IPS DF 4.7 (cell line): Measurements from ENCODE around the gene PISD.
"Not testable (repeated sequence)": the region's sequence is repeated elsewhere in the genome, so short reads cannot be mapped to it uniquely, and the experiment has no call there.

Source experiments
- DNase-seq: peaks from one replicate; pipeline ENCODE4 v3.0.0-alpha.2; 2013; ENCODE audit warnings: low spot score; ENCODE audit errors: extremely low read depth

The PISD gene

DNA sequence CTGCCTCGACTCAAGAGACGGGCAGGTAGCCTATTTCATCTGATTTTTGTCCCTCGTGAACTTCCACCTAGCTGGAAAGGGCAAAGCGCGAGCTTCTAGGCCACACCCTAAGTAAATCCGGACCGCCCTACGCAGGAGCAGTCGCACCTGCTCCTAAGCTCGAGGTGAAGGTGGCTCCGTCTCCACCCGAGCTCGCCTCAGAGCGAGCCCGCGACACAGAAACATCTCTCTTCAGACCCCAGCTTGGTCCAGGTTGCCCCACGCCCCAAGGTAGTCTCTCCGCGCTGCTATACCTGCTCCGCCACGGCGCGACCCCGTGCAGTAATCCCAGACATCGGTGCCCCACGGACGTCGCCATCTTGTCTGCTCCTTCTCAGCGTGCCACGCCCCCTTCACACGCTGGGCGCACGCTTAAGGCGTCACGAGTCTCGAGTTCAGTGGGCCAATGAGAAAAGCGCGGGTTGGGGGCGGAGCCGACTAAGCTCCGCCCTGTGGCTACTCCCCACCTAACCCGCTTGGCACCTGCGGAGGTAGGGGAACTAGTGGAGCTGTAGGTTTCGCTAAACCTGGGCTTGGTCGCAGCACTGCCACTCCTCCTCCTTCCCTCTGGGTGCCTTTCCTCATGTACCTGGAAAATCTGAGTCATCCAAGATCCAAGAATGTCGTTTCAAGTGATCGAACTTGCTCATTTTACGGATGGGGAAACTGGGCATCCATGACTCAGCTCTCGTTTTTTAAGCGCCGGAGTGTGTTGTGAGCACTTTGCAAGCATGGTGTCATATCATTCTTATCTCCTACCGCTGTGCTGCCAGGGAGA lies at the start of gene PISD:
Gene PISD (minus strand): TSS at position 365 of the 817 bp plus-strand sequence. CDS start 7 bp downstream, at position 358.
- DNase-seq = peak; percentile 82

DNA sequence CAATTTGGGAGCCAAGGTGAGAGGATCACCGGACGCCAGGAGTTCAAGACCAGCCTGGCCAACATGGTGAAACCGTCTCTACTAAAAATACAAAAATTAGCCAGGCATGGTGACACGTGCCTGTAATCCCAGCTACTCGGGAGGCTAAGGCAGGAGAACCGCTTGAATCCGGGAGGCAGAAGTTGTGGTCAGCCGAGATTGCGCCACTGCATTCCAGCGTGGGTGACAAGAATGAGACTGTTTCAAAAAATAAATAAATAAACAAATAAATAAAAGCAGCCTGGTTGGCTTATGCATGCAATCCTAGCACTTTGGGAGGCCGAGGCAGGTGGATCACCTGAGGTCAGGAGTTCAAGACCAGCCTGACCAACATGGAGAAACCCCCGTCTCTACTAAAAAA lies 49.2 kb upstream of the PISD start:
- not testable (repeated sequence) for DNase-seq

DNA sequence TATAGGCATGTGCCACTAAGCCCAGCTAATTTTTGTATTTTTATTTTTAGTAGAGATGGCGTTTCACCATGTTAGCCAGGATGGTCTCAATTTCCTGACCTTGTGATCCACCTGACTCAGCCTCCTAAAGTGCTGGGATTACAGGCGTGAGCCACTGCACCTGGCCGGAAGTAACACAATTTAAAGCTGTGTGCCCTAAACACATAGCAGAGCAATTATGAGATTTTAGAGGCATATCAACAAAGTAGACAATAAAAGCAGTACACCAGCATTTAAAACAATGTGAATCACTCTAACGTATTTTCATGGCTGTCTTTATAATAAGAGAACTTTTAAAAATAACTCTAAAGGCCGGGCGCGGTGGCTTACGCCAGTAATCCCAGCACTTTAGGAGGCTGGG lies 45.5 kb upstream of the PISD start:
- DNase-seq = no peak

DNA sequence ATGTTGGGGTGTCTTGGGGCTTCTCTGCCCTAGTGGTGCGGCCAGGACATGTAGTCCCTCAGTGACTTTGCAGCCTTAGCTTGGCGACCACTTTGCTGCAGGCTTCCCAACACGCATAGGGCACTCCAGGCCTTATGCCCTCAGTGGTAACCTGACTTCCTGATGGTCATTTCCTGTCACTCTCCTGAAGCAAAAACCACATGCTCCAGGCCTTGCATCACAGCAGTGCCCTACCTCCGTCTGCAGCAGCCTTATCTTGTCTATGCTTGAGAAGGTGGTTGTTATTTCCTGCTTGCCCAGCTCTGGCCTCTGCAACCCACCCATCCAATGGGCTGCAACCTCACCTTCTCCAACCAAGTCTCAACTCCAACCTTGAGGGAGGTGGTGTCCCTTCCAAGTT lies 33.4 kb upstream of the PISD start:
- DNase-seq = no peak

DNA sequence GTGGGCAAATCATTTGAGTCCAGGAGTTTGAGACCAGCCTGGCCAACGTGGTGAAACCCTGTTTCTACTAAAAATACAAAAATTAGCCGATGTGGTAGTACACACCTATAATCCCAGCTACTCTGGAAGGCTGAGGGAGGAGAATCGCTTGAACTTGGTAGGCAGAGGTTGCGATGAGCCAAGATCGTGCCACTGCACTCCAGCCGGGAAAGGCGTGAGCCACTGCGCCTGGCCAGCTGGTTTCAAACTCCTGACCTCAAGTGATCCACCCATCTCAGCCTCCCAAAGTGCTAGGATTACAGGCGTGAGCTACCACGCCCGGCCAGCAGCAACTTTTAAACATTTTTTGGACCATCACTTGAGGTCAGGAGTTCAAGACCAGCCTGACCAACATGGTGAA lies 32.0 kb upstream of the PISD start:
- not testable (repeated sequence) for DNase-seq

DNA sequence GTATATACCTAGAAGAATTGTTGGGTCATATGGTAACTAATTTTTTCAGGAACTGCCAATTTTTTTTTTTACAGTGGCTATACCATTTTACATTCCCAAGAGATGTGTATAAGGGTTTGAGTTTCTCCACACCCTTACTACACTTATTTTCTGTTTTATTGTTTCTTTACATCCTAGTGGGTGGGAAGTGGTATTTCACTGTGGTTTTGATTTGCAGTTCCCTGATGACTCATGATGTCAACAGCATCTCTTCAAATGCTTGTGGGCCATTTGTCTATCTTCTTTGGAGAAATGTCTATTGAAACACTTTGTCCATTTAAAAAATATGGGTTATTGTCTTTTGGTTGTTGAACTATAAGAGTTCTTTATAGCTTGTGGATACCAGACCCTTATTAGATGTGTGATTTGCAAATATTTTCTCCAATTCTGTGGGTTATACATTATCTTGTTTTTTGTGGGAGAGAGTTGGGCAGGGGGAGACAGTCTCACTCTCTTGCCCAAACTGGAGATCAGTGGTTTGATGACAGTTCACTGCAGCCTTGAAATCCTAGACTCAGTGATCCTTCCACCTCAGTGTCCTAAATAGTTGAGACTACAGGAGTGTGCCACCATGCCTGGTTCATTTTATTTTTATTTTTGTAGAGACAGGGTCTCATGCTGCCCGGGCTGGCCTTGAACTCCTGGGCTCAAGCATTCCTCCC lies 30.3 kb upstream of the PISD start:
- DNase-seq = no peak

DNA sequence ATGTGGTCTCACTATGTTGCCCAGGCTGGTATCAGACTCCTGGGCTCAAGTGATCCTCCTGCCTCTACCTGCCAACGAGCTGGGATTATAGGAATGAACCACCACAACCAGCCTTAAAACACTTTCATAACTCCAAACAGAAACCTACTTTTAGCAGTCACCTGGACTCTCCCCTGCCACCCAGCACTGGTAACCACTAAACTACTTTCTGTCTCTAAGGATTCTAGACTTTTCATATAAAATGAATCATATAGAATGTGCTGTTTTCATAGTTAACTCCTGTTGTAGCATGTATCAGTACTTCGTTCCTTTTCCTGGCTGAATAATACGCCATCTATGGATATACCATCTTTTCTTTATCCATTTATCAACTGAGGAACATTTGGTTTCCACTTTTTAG lies 29.4 kb upstream of the PISD start:
- no peak for DNase-seq

DNA sequence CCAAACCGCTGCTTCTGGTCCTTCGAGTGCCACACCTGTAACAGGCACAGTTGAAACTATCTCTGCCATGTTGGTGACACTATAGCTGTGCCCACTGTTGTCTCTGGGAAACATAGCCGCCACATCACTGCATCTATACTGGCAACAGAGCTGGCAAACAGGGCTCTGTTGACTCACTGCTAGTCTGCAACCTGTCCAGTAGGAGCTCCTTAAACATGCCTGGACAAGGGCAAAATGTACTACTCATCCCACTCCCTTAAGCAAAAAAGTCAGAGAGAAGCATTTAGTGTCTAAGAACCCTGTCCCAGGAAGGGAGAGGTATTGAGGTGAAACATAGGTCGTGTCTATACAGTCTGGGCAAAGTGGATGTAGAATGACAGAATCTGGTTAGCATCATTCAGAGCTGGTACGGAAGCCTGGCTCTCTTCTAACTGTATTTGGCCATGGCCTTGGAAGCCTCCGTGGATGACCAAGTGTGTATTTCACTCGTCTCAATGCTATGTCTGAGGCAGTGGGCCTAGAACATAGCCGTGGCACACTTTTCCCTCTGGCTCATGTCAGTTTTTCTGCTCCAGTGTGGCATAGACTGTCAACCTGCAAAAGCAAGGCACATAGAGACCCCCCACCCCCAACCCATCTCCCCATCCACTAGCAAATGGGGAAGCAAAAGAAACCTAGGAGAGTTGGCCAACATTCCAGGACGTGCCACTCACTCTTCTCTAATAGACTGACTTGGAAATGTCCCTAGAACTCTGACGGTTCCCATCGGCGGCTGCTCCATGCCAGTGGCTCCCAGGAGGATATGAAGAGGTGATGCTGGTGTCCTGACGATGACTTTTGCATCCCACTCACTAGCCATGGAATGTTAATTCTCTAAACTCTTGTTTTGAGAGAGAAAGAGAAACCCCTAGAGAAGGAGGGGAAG lies 21.4 kb upstream of the PISD start:
- DNase-seq = no peak

DNA sequence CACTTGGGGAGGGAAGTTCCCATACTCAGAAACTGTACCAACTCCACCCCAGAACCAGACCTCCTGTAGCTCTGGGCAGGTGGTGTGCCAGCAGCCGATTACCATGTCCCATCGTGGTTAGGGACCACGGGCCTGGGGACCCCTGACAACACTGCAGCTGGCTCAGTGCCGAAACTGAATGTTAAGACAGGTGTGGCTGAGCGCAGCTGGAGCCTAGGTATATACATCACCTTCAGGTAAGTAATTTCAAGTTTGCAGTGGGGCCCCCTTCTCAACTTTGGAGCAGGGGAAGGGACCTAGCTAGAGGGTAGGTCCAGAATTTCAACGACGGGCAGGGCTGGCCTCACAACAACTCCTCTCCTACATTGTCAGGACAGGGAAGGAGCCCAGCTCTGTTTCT lies 20.7 kb upstream of the PISD start:
- no peak for DNase-seq

DNA sequence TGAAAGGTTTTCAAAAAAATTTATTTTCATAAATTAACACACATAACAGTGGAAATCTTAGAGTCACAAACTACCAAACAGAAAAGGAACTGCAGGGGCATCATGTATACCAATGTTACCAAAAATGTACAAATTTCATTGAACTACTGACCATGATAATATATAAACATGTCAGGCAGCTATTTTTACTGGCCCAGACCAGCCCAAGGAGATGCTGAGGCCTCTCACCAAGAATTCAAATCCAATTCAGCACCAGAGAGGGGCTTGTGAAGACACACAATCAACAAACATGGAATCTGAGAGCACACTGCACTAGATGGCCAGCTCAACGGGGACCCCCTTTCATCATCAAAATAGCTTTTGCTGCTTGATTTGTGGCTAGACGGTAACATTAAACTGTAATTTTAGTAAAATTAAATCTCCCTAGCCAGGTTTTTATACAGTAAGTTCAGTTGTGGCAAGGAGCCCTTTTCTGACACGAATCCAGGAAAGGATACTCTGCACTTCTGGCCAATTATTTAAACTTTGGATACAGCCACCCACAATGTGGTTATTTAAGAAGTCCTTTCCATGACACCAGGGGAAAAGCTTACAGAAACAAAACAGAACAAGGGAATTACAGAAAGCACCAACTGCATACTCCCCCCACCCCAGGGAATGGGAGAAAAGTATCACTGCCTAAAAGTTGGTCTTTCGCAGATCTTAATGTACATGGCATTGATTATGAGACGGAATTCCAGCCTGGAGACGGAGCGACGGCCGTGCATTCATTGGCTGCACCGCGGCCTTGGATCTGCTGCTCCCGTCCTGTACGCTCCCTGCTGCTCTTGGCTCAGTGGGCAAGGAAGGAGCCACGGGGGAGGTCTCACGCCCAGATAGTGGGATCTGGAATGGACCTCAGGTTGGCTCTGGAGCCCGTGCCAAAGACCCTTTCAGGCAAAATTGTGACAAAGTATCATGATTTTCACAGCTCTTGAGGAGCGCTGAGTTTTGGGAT lies 19.6 kb upstream of the PISD start:
- DNase-seq = no peak

DNA sequence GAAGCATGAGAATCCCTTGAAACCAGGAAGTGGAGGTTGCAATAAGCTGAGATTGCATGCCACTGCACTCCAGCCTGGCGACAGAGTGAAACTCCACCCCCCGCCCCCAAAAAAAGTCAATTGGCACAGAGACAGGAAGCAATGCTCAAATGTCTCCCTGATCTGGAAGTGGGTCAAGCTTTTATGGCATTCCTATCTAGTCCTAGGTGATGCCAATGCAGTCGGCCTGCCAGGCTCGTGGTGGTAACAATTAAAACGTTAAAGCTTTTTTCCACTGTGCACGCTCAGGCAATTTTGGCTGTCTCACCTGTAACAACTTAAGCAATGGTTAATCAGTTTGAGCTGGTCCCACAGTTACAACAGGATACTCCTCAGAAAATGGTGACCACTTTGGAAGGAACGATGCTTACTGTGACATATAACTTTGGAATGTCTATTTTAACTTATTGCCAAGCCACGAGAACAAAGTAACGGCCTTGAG lies 18.9 kb upstream of the PISD start:
- DNase-seq = no peak

DNA sequence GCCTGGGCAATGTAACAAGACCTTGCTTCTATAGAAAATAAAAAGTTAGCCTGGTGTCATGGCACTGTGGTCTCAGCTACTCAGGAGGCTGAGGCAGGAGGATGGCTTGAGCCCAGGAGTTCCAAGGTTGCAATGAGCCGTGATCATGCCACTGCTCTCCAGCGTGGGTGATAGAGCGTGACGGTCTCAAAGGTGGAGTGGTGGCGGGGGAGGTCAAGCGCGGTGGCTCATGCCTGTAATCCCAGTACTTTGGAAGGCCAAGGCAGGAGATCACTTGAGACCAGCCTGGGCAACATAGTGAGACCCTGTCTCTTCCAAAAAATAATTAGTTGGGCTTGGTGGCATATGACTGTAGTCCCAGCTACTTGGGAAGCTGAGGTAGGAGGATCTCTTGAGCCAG lies 16.7 kb upstream of the PISD start:
- no peak for DNase-seq

DNA sequence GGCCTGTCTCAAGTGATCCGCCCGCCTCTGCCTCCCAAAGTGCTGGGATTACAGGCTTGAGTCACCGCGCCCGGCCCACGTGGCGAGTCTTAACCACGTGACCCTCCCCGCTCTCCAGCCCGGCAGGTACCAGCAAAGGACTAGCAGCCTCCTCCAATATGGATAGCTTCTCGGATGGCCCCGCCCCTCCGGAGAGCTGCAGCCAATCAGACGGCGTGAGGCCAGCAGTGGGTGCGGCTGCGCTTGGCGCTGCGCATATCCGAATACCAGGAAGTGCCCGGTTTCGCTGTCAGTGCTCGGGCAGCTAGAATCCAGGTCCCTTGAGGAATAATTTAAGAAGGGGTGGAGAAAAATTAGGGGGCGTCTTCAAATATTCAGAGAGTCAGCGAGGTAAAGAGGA lies 14.7 kb upstream of the PISD start:
- DNase-seq = peak; percentile 33

DNA sequence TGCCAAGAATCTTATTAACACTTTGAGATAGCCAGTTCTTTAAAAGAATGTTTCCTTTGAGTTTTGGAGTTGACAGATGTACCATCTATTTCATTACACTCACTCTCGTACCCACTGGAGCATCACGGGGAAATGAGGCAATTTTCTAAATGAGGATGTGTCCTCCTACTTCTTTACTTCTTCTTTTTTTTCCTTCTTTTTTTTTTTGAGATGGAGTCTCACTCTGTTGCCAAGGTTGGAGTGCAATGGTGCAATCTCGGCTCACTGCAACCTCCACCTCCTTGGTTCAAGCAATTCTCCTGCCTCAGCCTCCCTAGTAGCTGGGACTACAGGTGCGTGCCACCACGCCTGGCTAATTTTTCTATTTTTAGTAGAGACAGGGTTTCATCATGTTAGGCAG lies 12.2 kb upstream of the PISD start:
- DNase-seq = not testable (repeated sequence)

DNA sequence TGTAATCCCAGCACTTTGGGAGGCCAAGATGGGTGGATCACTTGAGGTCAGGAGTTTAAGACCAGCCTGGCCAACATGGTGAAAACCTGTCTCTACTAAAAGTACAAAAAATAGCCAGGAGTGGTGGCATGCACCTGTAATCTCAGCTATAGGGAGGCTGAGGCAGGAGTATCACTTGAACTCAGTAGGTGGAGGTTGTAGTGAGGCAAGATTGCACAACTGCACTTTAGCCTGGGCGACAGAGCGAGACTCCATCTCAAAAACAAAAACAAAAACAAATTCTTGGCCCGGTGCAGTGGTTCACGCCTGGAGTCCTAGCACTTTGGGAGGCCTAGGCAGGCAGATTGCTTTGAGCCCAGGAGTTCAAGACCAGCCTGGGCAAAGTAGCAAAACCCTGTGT lies 6.8 kb upstream of the PISD start:
- not testable (repeated sequence) for DNase-seq

DNA sequence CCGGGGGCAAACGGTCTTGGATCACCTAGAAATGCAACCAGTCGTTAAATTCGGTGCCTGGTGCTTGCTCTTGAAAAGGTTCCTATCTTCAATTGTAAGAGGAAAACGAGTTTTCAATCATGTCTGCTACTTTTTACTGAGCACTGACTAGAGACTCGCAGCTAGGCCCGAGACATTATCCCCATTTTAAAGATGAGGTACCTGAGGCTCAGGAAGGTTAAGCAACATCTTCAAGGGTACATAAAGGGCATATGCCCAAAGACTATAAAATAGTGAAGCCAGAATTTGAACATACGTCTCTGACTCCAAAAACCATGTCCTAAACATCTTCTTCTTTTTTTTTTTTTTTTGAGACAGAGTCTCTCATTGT lies 638 bp upstream of the PISD start:
- no peak for DNase-seq

DNA sequence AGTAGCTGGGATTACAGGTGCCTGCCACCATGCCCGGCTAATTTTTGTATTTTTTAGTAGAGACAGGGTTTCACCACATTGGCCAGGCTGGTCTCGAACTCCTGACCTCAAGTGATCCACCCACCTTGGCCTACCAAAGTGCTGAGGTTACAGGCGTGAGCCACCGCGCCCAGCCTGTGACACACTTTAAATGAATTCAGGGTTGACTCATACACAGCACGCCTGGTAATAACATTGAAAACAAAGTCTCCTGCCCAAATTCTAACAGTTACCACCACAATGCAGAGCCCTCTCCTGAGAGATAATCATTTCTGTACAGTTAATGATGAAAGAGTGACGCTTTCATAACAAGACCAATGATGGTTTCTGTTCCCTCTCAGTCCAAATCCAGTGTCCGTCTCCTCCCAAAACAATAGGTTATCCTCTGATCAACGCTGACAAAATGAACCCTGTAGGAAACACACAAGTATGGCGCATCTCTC lies 1.1 kb downstream of the PISD start:
- not testable (repeated sequence) for DNase-seq

DNA sequence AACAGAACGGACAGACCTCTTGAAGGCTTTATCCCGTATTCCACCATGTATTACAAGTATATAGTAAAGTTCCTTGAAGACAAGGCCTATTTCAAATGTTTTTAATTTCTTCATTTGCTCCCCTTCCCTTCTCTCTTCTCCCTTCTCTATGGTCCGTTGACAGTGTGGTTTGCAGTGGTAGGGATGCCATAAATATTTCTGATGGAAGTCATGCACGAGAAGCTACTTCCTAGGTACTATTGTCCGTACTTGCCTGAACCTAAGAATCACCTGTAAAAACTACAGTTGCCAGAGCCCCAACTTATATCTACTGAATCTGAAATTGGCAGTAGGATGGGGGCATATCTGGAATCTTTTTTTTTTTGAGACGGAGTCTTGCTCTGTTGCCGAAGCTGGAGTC lies 2.8 kb downstream of the PISD start:
- no peak for DNase-seq

DNA sequence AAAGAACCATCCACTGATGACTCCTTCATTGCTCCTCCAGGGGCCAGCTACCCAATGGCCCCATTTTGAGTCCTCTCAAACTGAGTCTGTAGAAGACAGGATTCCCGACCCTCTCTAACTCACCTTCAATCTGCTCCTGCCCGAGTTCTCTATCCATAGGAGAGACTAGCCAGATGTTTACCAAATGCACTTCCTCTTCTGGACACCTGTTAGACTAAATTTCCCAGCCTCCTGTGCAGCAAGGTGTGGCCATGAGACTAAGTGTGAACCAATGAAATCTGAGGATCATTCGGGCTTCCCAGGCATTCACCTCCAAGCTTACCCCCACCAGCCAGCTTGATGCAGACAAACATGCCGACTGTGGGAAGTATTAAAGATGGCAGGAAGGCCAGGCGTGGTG lies 7.6 kb downstream of the PISD start:
- no peak for DNase-seq

DNA sequence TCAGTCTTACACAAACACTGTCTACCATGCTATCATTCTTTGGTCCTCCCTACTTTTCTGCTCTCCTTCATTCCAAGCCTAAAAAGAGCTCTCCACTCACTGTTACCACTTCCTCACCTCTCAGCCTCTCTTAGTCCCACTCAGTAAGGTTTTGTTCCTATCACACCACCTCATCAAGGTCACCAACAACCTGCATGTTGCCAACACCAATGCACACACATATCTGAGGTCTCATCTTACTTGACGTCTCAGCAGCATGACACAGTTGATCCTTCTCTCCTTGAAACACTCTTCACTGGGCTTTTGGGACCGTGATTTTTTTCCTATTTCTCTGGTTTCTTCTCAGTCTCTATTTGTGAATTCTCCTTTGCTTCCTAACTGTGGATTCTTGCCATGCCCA lies 8.1 kb downstream of the PISD start:
- no peak for DNase-seq
